OCI-LY3 (cell line): Measurements from ENCODE around the gene ABCC3.

Experiments used
- EZH2phosphoT487 ChIP-seq: fragments of 200-600 bp; shearing (Covaris generic); IDR thresholded peaks from 2 replicates; pipeline ENCODE4 v1.6.1; 2018; ENCODE audit warnings: antibody characterized with exemption, mixed run types, low read depth
- TF ChIP-seq, protein P1 (sequence below): fragments of 200-600, 300-600 bp; sonication (generic); IDR thresholded peaks from 2 replicates; pipeline ENCODE4 v1.5.1; 2014; ENCODE audit warnings: antibody characterized with exemption, low read length, low read depth

DNA sequence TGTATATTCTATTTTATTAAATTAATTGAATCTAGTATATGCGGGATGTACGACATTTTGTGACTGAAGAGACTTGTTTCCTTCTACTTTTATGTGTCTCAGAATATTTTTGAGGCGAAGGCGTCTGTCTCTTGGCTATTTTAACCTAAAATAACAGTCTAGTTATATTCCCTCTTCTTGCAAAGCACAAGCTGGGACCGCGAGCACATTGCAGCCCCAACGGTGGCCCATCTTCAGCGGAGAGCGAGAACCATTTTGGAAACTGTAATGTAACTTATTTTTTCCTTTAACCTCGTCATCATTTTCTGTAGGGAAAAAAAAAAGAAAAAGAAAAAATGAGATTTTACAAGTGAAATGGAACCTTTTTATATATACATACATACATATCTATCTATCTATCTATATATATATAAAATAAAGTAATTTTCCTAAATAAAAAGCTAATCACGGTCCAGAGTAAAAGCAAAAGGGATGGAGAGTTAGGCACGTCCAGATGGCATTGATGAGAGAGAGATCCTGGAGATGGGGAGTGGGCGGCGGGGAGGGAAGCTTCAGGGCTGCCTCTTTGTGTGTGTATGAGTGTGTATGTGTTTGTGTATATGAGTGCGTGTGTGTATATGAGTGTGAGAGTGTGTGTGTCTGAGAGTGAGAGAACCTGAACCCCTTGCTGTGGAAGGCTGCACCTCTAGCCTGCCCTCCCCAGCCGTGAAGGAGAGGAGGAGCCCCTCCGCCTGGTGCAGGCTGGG is 7.5 kb upstream of the ABCC3 start:
- TF ChIP-seq, protein P1, sequence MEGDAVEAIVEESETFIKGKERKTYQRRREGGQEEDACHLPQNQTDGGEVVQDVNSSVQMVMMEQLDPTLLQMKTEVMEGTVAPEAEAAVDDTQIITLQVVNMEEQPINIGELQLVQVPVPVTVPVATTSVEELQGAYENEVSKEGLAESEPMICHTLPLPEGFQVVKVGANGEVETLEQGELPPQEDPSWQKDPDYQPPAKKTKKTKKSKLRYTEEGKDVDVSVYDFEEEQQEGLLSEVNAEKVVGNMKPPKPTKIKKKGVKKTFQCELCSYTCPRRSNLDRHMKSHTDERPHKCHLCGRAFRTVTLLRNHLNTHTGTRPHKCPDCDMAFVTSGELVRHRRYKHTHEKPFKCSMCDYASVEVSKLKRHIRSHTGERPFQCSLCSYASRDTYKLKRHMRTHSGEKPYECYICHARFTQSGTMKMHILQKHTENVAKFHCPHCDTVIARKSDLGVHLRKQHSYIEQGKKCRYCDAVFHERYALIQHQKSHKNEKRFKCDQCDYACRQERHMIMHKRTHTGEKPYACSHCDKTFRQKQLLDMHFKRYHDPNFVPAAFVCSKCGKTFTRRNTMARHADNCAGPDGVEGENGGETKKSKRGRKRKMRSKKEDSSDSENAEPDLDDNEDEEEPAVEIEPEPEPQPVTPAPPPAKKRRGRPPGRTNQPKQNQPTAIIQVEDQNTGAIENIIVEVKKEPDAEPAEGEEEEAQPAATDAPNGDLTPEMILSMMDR: no peak
- no peak for TF ChIP-seq EZH2phosphoT487
